Upper lobe of left lung (tissue), 6 donors: ENCODE data around the gene EXOC1L. TPM values are rescaled to one million over a fixed set of nuclear protein-coding genes. Genes with fewer than 3 reads are reported as not detected.

Experiments used
- ATAC-seq, 2 donors: fragments of 200-7000 bp; cut with Tn5 transposase; one replicate each; pipeline ENCODE4 v1.9.1; 2022; ENCODE audit warnings: mild to moderate bottlenecking in 2 of 2, moderate library complexity in 2 of 2; ENCODE audit not compliant: low FRiP score in 2 of 2
- DNase-seq, 2 donors: peaks; one replicate each; pipeline ENCODE4 v3.0.0-alpha.2; 2019 to 2020
- H3K27ac ChIP-seq, 4 donors: fragments of 200-600 bp; sonication (generic); one replicate each; pipeline ENCODE4 v1.5.1; 2016 to 2019
- H3K27me3 ChIP-seq, 4 donors: fragments of 200-600 bp; sonication (generic); one replicate each; pipeline ENCODE4 v1.5.1; 2017 to 2019
- H3K36me3 ChIP-seq, 4 donors: fragments of 200-600 bp; sonication (generic); one replicate each; pipeline ENCODE4 v1.5.1; 2016 to 2019
- H3K4me1 ChIP-seq, 4 donors: fragments of 200-600 bp; sonication (generic); one replicate each; pipeline ENCODE4 v1.5.1; 2018 to 2019
- H3K4me3 ChIP-seq, 4 donors: fragments of 200-600 bp; sonication (generic); one replicate each; pipeline ENCODE4 v1.5.1; 2017 to 2019; ENCODE audit warnings: mild to moderate bottlenecking in 2 of 4, moderate library complexity in 1 of 4
- H3K9me3 ChIP-seq, 4 donors: fragments of 200-600 bp; sonication (generic); one replicate each; pipeline ENCODE4 v1.5.1; 2018 to 2019
- CTCF ChIP-seq, 6 experiments: fragments of 450-650 bp in 4 of 6; fragments of 200-600 bp in 2 of 6; sonication (generic) in 2 of 6; IDR thresholded peaks; one replicate each; pipeline ENCODE4 v1.5.1; 2016 to 2019; ENCODE audit warnings: antibody characterized with exemption in 6 of 6
- EP300 ChIP-seq, 4 donors: sonication (generic); formaldehyde crosslinking; IDR thresholded peaks; one replicate each; pipeline ENCODE4 v1.5.1; 2017; ENCODE audit warnings: antibody characterized with exemption in 4 of 4, control low read depth in 2 of 4
- POLR2A ChIP-seq, 4 donors: fragments of 450-650 bp; IDR thresholded peaks; one replicate each; pipeline ENCODE4 v1.5.1; 2016 to 2017; ENCODE audit warnings: antibody characterized with exemption in 4 of 4, mild to moderate bottlenecking in 2 of 4
- POLR2AphosphoS5 ChIP-seq, 2 donors: sonication (generic); formaldehyde crosslinking; IDR thresholded peaks; one replicate each; pipeline ENCODE4 v1.5.1; 2017; ENCODE audit warnings: antibody characterized with exemption in 2 of 2
- WGBS, 2 donors: methylation state at CpG; one replicate each; pipeline ENCODE4 v1.1.5; 2017 to 2018; 5-methylcytosine and 5-hydroxymethylcytosine counted together
- total RNA-seq, 6 donors: library from RNA; depleted of rRNA in 4 of 6; stranded (reverse); fragments of >200 nt in 4 of 6; gene quantifications; one replicate each; pipeline versions ENCODE4 v1.1.0 to v1.2.1, GENCODE V29; 2016 to 2021
- donor health status: DM: no; HTN: no; CAD: no; lungs with moderate emphysema.
- donor health status: DM: no; HTN: yes; CAD: no; lungs with severe emphysema.

EXOC1L gene
- total RNA-seq, 6 donors from 2014 or later: not detected

DNA sequence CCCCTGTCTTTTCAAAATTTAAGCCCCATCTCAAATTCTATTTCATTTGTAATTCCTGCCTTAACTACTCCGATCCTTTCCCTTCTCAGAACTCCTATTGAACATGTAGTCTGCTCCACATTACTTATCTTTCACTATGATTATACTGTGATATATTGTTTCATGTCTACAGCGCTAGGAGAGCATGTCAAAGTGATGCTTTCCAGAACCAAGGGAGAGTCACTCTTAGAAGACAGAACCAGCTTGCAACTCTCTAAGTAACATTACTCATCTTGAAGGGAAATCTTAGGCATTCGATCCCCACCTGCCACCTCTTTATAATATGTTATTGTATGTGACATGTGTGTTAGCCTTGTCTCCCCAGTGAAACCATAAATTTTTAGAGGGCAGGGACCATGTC lies 10.5 kb downstream of the EXOC1L start:
- no peaks in the 10 kb centered on the region for H3K36me3 ChIP-seq
- DNase-seq (no peak), ATAC-seq (no peak)
- no peaks in the 10 kb centered on the region for H3K4me1 ChIP-seq
- no peaks in the 10 kb centered on the region for H3K9me3 ChIP-seq
- no peaks in the 10 kb centered on the region for H3K27me3 ChIP-seq
- TF ChIP-seq CTCF (IDR thresholded peaks at IDR 0.05) (no peak), EP300 (IDR thresholded peaks at IDR 0.05) (no peak), POLR2A (IDR thresholded peaks at IDR 0.05) (no peak), POLR2AphosphoS5 (IDR thresholded peaks at IDR 0.05) (no peak)
- no peak overlapping the region for H3K27ac ChIP-seq
- 88 to 93% methylated on average over 3 of the region's 3 CpGs for WGBS, 2 donors
- no peak overlapping the region for H3K4me3 ChIP-seq

- DNase-seq: no peak
- Histone ChIP-seq H3K4me1 (no peaks in the 10 kb centered on the region), H3K9me3 (no peaks in the 10 kb centered on the region), H3K27me3 (no peaks in the 10 kb centered on the region), H3K27ac (no peak overlapping the region), H3K36me3 (no peaks in the 10 kb centered on the region), H3K4me3 (no peak overlapping the region)
- TF ChIP-seq POLR2AphosphoS5 (IDR thresholded peaks at IDR 0.05) (no peak), POLR2A (IDR thresholded peaks at IDR 0.05) (no peak), CTCF (IDR thresholded peaks at IDR 0.05) (no peak), EP300 (IDR thresholded peaks at IDR 0.05) (no peak)
- WGBS, 2 donors: 27 to 41% methylated on average over 4 of the region's 4 CpGs
- no peak for ATAC-seq
These were observed 11.1 kb downstream of the EXOC1L start for GRCh38 chr4:55830716-55831115.

DNA sequence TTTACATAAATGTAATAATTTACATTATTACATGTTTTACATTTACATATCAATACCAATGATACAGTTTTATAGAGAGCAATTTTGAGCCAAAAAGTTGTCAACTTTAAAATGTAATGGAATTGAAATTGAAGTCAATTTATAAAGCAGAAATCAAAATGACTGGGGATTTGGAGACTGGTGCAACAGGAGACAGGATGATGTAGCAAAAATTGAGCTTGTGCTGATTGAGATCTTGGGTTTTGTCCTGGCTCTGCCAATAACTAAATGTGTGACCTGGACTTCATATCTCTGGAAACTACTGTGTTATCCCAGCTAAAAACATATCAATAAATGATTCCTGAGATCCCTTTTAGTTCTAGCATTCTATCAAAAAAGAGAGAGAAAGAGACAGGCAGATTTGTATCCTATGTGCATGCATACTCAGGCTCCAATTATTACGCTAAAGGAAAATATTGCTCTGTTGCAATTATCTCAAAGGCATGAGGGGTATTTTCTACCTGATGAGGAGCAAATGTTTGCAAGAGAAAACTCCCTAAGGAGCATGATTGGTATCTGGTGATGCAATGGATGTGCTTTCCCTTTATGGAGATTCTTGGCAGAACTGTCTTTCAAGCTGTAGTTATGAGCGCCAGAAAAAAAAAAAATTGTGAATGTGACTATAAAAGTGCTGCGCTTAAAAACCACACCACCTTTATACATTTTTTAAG lies 14.7 kb downstream of the EXOC1L start:
- DNase-seq (no peak), ATAC-seq (no peak)
- Histone ChIP-seq H3K27me3 (no peaks in the 10 kb centered on the region), H3K36me3 (no peaks in the 10 kb centered on the region), H3K4me3 (no peak overlapping the region), H3K27ac (no peak overlapping the region), H3K4me1 (no peaks in the 10 kb centered on the region), H3K9me3 (peaks cover 0 to 3% (median 0%) of the 10 kb centered on the region in 4 donors)
- no peak for TF ChIP-seq EP300 (IDR thresholded peaks at IDR 0.05)
- no peak for TF ChIP-seq POLR2AphosphoS5 (IDR thresholded peaks at IDR 0.05)
- TF ChIP-seq POLR2A (IDR thresholded peaks at IDR 0.05): no peak
- no peak for TF ChIP-seq CTCF (IDR thresholded peaks at IDR 0.05)
- 95 to 97% methylated on average over 3 of the region's 3 CpGs for WGBS, 2 donors

DNA sequence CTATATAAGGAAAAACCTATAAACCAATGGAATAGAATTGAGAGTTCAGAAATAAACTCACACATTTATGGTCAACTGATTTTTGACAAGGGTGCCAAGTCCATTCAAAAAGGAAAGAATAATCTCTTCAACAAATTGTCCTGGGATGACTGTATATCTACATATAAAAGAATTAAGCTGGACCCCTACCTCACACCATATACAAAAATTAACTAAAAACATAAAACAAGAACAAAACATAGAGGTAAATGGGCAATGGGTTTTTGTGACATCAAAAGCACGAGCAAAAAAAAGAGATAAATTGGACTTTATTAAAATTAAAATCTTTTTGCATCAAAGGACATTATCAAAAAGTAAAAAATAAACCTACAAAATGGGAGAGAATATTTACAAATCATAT lies 18.3 kb downstream of the EXOC1L start:
- H3K27me3 ChIP-seq: no peaks in the 10 kb centered on the region
- H3K36me3 ChIP-seq: no peaks in the 10 kb centered on the region
- no peak overlapping the region for H3K4me3 ChIP-seq
- H3K27ac ChIP-seq: no peak overlapping the region
- ATAC-seq: no peak
- peaks cover 0 to 3% (median 0%) of the 10 kb centered on the region in 4 donors for H3K9me3 ChIP-seq
- no peak for TF ChIP-seq POLR2AphosphoS5 (IDR thresholded peaks at IDR 0.05)
- TF ChIP-seq POLR2A (IDR thresholded peaks at IDR 0.05): no peak
- no peak for TF ChIP-seq CTCF (IDR thresholded peaks at IDR 0.05)
- no peak for TF ChIP-seq EP300 (IDR thresholded peaks at IDR 0.05)
- H3K4me1 ChIP-seq: no peaks in the 10 kb centered on the region
- no peak for DNase-seq
- 77 to 82% methylated on average over 1 of the region's 1 CpG for WGBS, 2 donors

GRCh38 chr4:55838356-55838755 lies 18.8 kb downstream of the EXOC1L start:
- H3K36me3 ChIP-seq: no peaks in the 10 kb centered on the region
- no peak for ATAC-seq
- DNase-seq: no peak
- no peak overlapping the region for H3K4me3 ChIP-seq
- peaks cover 0 to 3% (median 0%) of the 10 kb centered on the region in 4 donors for H3K9me3 ChIP-seq
- TF ChIP-seq CTCF (IDR thresholded peaks at IDR 0.05) (no peak), EP300 (IDR thresholded peaks at IDR 0.05) (no peak), POLR2AphosphoS5 (IDR thresholded peaks at IDR 0.05) (no peak), POLR2A (IDR thresholded peaks at IDR 0.05) (no peak)
- no peaks in the 10 kb centered on the region for H3K4me1 ChIP-seq
- 80 to 82% methylated on average over 1 of the region's 1 CpG for WGBS, 2 donors
- no peak overlapping the region for H3K27ac ChIP-seq
- H3K27me3 ChIP-seq: no peaks in the 10 kb centered on the region
